Colonic mucosa (tissue), 4 donors: Measurements from ENCODE around the gene CHD9NB. TPM values are rescaled to one million over a fixed set of nuclear protein-coding genes. Genes with fewer than 3 reads are reported as not detected.

ENCODE experiments used
- DNase-seq: peaks from one replicate; pipeline ENCODE4 v3.0.0-alpha.2; 2020
- H3K27ac ChIP-seq: fragments of 200-600 bp; one replicate; pipeline ENCODE4 v1.8.0; 2021
- H3K27me3 ChIP-seq: fragments of 200-600 bp; one replicate; pipeline ENCODE4 v1.8.0; 2021
- H3K36me3 ChIP-seq: fragments of 200-600 bp; one replicate; pipeline ENCODE4 v1.8.0; 2021
- H3K4me1 ChIP-seq: fragments of 200-600 bp; one replicate; pipeline ENCODE4 v1.8.0; 2021; ENCODE audit warnings: mild to moderate bottlenecking
- H3K4me3 ChIP-seq: fragments of 200-600 bp; one replicate; pipeline ENCODE4 v1.8.0; 2021
- H3K9ac ChIP-seq, 2 donors: one replicate each; pipeline ENCODE4 v1.7.0; 2013; ENCODE audit warnings: control low read depth in 2 of 2, low read depth in 2 of 2, low read length in 2 of 2
- H3K9me3 ChIP-seq: fragments of 200-600 bp; one replicate; pipeline ENCODE4 v1.8.0; 2021
- intact Hi-C: fragments of 100-400 bp; cut with DNase I; formaldehyde crosslinking; loops from one replicate; pipeline ENCODE4 v1.14.1; 2022
- total RNA-seq, 2 donors: library from RNA; stranded (reverse); fragmentation: NEBNext Ultra II Directional in 1 of 2; extraction: Animal tissue kit (Norgen Biotek cat#: 25700) in 1 of 2; gene quantifications; one replicate each; pipeline ENCODE4 v1.2.1, GENCODE V29; 2021
- TF ChIP-seq, protein P1 (sequence below): fragments of 200-600 bp; IDR thresholded peaks from one replicate; pipeline ENCODE4 v1.8.0; 2022; ENCODE audit warnings: antibody characterized with exemption, mild to moderate bottlenecking
- donor health status: healthy.
- donor health status: DM: no; HTN: no; CAD: no.
- donor health status: DM: no; HTN: no; CAD: no.

The CHD9NB gene
- total RNA-seq, 2 donors from 2014 or later = 2.5 to 5.6 TPM

DNA sequence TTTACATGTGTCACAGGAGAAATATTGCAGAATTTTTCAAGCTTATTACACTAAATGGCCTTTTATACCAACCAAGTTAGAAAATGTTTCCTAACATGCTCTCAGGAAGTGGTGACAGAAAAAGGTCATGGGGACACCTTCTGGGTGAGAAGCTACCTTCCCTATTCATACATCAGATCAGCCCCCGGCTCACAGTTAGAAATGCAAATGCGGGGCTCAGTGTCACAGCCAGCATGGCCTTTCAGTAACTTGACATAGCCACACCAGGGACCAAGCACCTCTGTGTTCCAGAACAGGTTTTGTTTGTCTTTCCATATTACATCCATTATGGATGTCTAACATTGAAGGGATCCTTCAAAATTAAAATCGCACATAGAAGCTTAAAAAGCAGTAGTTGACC lies 59.5 kb downstream of the CHD9NB start:
- Histone ChIP-seq H3K27me3 (no peaks in the 10 kb centered on the region), H3K9ac (no peak overlapping the region), H3K9me3 (no peaks in the 10 kb centered on the region), H3K36me3 (no peaks in the 10 kb centered on the region), H3K27ac (no peak overlapping the region), H3K4me3 (no peak overlapping the region), H3K4me1 (no peaks in the 10 kb centered on the region)
- TF ChIP-seq, protein P1, sequence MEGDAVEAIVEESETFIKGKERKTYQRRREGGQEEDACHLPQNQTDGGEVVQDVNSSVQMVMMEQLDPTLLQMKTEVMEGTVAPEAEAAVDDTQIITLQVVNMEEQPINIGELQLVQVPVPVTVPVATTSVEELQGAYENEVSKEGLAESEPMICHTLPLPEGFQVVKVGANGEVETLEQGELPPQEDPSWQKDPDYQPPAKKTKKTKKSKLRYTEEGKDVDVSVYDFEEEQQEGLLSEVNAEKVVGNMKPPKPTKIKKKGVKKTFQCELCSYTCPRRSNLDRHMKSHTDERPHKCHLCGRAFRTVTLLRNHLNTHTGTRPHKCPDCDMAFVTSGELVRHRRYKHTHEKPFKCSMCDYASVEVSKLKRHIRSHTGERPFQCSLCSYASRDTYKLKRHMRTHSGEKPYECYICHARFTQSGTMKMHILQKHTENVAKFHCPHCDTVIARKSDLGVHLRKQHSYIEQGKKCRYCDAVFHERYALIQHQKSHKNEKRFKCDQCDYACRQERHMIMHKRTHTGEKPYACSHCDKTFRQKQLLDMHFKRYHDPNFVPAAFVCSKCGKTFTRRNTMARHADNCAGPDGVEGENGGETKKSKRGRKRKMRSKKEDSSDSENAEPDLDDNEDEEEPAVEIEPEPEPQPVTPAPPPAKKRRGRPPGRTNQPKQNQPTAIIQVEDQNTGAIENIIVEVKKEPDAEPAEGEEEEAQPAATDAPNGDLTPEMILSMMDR = no peak
- intact Hi-C loops = no loop called here
- no peak for DNase-seq

DNA sequence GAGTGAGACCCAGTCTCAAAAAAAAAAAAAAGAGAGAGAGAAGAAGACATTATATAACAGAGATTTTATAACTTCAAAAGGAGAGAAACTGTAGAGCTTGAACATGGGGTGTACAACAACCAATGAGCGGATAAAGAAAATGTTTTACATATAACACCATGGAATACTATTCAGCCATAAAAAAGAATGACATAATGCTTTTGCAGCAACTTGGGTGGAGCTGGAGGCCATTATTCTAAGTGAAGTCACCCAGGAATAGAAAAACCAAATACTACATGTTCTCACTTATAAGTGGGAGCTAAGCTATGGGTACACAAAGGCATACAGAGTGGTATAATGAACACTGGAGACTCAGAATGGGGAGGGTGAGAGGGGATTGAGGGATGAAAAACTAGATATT lies 61.1 kb downstream of the CHD9NB start:
- H3K27ac ChIP-seq = no peak overlapping the region
- no peaks in the 10 kb centered on the region for H3K36me3 ChIP-seq
- H3K9me3 ChIP-seq = no peaks in the 10 kb centered on the region
- H3K9ac ChIP-seq = no peak overlapping the region
- H3K4me3 ChIP-seq = no peak overlapping the region
- DNase-seq = no peak
- H3K27me3 ChIP-seq = no peaks in the 10 kb centered on the region
- intact Hi-C loops = no loop called here
- TF ChIP-seq, protein P1 = no peak
- no peaks in the 10 kb centered on the region for H3K4me1 ChIP-seq

Other genes starting within 250 kb of the CHD9NB start
- 10 to 100 TPM; 39.2 to 66.1 TPM for gene CHD9, start 2.1 kb upstream of the CHD9NB start, total RNA-seq